ENCODE measurements around the gene BRD9. TPM values are rescaled to one million over a fixed set of nuclear protein-coding genes. Genes with fewer than 3 reads are reported as not detected.
"Not testable (repeated sequence)": the region's sequence is repeated elsewhere in the genome, so short reads cannot be mapped to it uniquely, and the experiment has no call there.

The BRD9 gene
- total and polyA plus RNA-seq, 2 experiments from 2014 or later: 18.2 to 30.6 TPM

DNA sequence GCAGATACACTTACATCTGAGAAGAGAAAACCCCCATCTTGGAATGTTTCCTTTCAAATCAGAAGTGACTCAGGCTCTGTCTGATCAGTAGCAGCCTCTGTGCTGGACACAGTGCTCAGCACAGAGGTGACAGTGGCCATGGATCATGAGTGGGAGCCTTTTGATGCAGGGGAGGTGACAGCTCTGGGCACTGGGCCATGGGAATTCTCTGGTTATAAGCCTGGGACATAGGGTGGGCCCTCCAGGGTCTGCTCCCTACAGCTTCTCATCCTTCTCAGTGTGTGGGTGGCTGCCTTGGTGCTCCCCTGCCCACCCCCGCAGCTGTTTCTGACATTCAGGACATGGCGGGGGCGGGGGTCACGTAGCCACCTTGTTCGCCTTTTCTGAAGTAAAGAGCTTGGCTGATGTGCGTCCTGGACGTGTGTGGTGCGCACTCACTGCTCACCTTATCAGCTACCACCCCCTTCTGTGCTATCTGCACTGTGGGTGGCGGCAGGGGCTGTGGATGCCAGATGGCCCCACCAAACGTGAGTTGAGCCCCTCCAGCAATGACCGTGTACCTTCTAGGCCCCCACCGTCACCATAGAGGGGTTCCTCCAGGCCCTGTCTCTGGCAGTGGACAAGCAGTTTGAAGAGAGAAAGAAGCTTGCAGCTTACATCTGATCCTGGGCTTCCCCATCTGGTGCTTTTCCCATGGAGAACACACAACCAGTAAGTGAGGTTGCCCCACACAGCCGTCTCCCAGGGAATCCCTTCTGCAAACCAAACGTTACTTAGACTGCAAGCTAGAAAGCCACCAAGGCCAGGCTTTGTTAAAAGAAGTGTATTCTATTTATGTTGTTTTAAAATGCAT lies 24.1 kb upstream of the BRD9 start:
- Histone ChIP-seq H3K27ac (no peak overlapping the region), H4K20me1 (ENCODE audit: insufficient read depth) (no peaks in the 10 kb centered on the region), H3K4me3 (no peak overlapping the region), H3K9me3 (ENCODE audit: low read depth) (no peaks in the 10 kb centered on the region), H3K9me2 (ENCODE audit: insufficient read depth) (no peaks in the 10 kb centered on the region), H3K27me3 (replicated peaks; ENCODE audit: insufficient read depth) (no peaks in the 10 kb centered on the region), H3K4me2 (ENCODE audit: unreplicated experiment) (no peak overlapping the region), H3K79me2 (ENCODE audit: insufficient read depth) (no peaks in the 10 kb centered on the region), H2AFZ (no peak overlapping the region), H3F3A (ENCODE audit: insufficient read depth) (no peaks in the 10 kb centered on the region), H3K9ac (no peak overlapping the region), H3K36me3 (ENCODE audit: low read depth) (no peaks in the 10 kb centered on the region), H3K4me1 (ENCODE audit: insufficient read depth) (no peaks in the 10 kb centered on the region)
- 89 to 90% methylated on average over 13 to 14 of the region's 14 CpGs for WGBS, 2 experiments (ENCODE audit: low coverage in 1 of 2, low lambda C conversion rate in 2 of 2, missing lambda C conversion rate in 2 of 2)
- in situ Hi-C loops (cut with MboI): no loop called here
- TF ChIP-seq EZH2phosphoT487 (IDR thresholded peaks at IDR 0.05; ENCODE audit: insufficient read depth, low read depth) (no peak), EZH2 (IDR thresholded peaks at IDR 0.05; ENCODE audit: insufficient read depth, poor library complexity, severe bottlenecking) (no peak)
- DNase-seq: no peak

DNA sequence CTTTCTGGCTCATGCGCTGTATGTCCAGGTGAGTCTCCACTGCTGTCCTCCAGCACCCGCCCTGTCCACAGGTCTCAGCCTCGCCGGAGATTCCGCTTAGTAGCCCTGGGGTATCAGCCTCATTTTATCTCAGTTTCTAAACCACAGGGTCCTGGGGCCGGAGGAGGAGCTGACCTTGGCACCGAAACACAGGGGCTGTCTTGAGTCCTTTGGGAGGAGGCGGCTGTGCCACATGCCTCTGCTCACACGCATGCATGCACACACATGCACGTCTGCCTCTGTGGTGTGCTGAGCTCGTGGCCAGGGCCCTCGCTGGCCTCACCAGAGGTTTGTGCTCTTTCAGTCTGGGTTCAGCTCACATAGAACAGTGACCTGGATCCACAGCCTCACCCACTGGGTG lies 23.3 kb upstream of the BRD9 start:
- no peak overlapping the region for H2AFZ ChIP-seq
- H3K9ac ChIP-seq: no peak overlapping the region
- DNase-seq: no peak
- H3K4me2 ChIP-seq (ENCODE audit: unreplicated experiment): no peak overlapping the region
- H4K20me1 ChIP-seq (ENCODE audit: insufficient read depth): no peaks in the 10 kb centered on the region
- H3K27me3 ChIP-seq (replicated peaks; ENCODE audit: insufficient read depth): no peaks in the 10 kb centered on the region
- no peak overlapping the region for H3K4me3 ChIP-seq
- no peaks in the 10 kb centered on the region for H3K9me2 ChIP-seq (ENCODE audit: insufficient read depth)
- no peaks in the 10 kb centered on the region for H3K79me2 ChIP-seq (ENCODE audit: insufficient read depth)
- no peaks in the 10 kb centered on the region for H3K36me3 ChIP-seq (ENCODE audit: low read depth)
- 92 to 93% methylated on average over 12 of the region's 12 CpGs for WGBS, 2 experiments (ENCODE audit: low coverage in 1 of 2, low lambda C conversion rate in 2 of 2, missing lambda C conversion rate in 2 of 2)
- in situ Hi-C loops (cut with MboI): no loop called here
- no peaks in the 10 kb centered on the region for H3K4me1 ChIP-seq (ENCODE audit: insufficient read depth)
- H3K27ac ChIP-seq: no peak overlapping the region
- H3K9me3 ChIP-seq (ENCODE audit: low read depth): no peaks in the 10 kb centered on the region
- H3F3A ChIP-seq (ENCODE audit: insufficient read depth): no peaks in the 10 kb centered on the region
- TF ChIP-seq EZH2 (IDR thresholded peaks at IDR 0.05; ENCODE audit: insufficient read depth, poor library complexity, severe bottlenecking): no peak
- TF ChIP-seq EZH2phosphoT487 (IDR thresholded peaks at IDR 0.05; ENCODE audit: insufficient read depth, low read depth): no peak

DNA sequence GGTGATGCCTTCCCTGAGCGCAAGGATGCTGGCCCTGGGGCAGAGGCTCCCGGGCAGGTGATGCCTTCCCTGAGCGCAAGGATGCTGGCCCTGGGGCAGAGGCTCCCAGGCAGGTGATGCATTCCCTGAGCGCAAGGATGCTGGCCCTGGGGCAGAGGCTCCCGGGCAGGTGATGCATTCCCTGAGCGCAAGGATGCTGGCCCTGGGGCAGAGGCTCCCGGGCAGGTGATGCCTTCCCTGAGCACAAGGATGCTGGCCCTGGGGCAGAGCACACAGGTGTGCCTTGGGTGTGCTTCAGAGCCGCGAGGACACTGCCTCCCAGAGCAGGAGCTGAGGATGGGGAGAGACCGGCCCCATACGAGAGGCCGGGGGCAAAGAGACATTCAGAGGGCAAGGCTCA lies 22.7 kb upstream of the BRD9 start:
- H3K36me3 ChIP-seq (ENCODE audit: low read depth); H3K27ac ChIP-seq; H2AFZ ChIP-seq; H3K9me2 ChIP-seq (ENCODE audit: insufficient read depth); H3K27me3 ChIP-seq (replicated peaks; ENCODE audit: insufficient read depth); H3K9ac ChIP-seq; H3K9me3 ChIP-seq (ENCODE audit: low read depth); DNase-seq; in situ Hi-C loops (cut with MboI); H3K4me2 ChIP-seq (ENCODE audit: unreplicated experiment); H3K4me1 ChIP-seq (ENCODE audit: insufficient read depth); H4K20me1 ChIP-seq (ENCODE audit: insufficient read depth); H3K79me2 ChIP-seq (ENCODE audit: insufficient read depth); H3F3A ChIP-seq (ENCODE audit: insufficient read depth); H3K4me3 ChIP-seq: not testable (repeated sequence)
- WGBS, 2 experiments (ENCODE audit: low coverage in 1 of 2, low lambda C conversion rate in 2 of 2, missing lambda C conversion rate in 2 of 2): 98 to 99% methylated on average over 11 to 12 of the region's 12 CpGs

DNA sequence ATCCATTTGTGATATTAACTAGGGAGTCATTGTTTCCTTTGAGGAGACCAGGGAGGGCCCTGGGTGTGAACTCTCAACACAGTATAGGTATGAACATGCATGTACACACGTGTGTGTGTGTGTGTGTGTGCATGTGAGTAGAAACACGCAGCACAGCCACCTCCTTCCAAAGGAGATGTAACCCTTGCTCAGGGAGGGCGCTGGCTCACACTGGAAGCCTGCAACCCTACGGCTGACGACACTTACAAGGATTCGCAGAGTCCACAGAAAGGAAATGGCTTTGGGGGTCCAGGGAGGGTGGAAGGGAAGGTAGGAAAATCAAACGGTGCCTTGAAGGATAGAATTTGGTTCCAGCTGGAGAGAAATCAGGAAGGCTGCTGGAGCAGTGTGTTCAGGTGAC lies 22.0 kb upstream of the BRD9 start:
- Histone ChIP-seq H3K27ac (no peak overlapping the region), H3K4me2 (ENCODE audit: unreplicated experiment) (no peak overlapping the region), H3K4me1 (ENCODE audit: insufficient read depth) (no peaks in the 10 kb centered on the region), H2AFZ (no peak overlapping the region), H3K27me3 (replicated peaks; ENCODE audit: insufficient read depth) (no peaks in the 10 kb centered on the region), H3K9me2 (ENCODE audit: insufficient read depth) (no peaks in the 10 kb centered on the region), H3K9me3 (ENCODE audit: low read depth) (no peaks in the 10 kb centered on the region), H3K36me3 (ENCODE audit: low read depth) (no peaks in the 10 kb centered on the region), H4K20me1 (ENCODE audit: insufficient read depth) (no peaks in the 10 kb centered on the region), H3K9ac (no peak overlapping the region), H3K4me3 (no peak overlapping the region), H3F3A (ENCODE audit: insufficient read depth) (no peaks in the 10 kb centered on the region), H3K79me2 (ENCODE audit: insufficient read depth) (no peaks in the 10 kb centered on the region)
- no peak for DNase-seq
- in situ Hi-C loops (cut with MboI): no loop called here
- TF ChIP-seq EZH2 (IDR thresholded peaks at IDR 0.05; ENCODE audit: insufficient read depth, poor library complexity, severe bottlenecking): no peak
- no peak for TF ChIP-seq EZH2phosphoT487 (IDR thresholded peaks at IDR 0.05; ENCODE audit: insufficient read depth, low read depth)
- WGBS, 2 experiments (ENCODE audit: low coverage in 1 of 2, low lambda C conversion rate in 2 of 2, missing lambda C conversion rate in 2 of 2): 80 to 81% methylated on average over 7 of the region's 7 CpGs
